GM18873 (cell line): ENCODE data around the gene UNC45A.

Source experiments
- ATAC-seq: cut with Tn5 transposase; IDR thresholded peaks from one replicate; pipeline ENCODE4 v1.9.1; 2021; ENCODE audit warnings: mild to moderate bottlenecking, moderate library complexity, moderate number of reproducible peaks; ENCODE audit not compliant: unreplicated experiment, low FRiP score

Gene UNC45A

DNA sequence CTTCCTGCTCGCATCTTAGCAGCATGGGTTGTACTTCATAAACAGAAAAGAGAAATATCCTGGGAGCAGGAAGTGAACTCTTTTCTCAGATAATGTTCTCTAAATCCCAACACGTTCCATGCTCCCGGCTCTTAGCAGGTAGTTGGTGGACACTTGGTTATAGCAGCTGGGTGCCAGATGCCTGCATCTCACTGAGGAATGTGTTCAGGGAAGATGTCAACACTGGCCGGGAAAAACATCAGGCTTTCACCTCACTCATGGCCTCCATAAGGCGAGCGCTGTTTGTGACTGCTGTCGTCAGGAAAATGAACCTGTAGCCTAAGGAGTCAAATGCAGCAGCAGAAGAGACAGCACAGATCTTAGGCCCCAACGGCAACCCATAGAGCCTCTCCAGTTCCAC, 63.7 kb downstream of the UNC45A start:
- no peak for ATAC-seq

- ATAC-seq: no peak
Observed at GRCh38 chr15:91001209-91001608, 66.1 kb downstream of the UNC45A start.
